ENCODE data around the gene SLC25A25. TPM values are rescaled to one million over a fixed set of nuclear protein-coding genes. Genes with fewer than 3 reads are reported as not detected.

The SLC25A25 gene
- total and polyA plus RNA-seq, 2 of the 8 experiments (the other 6 are each of a cell fraction or from before 2014, with no cell fraction given): 6.5 to 18.5 TPM

DNA sequence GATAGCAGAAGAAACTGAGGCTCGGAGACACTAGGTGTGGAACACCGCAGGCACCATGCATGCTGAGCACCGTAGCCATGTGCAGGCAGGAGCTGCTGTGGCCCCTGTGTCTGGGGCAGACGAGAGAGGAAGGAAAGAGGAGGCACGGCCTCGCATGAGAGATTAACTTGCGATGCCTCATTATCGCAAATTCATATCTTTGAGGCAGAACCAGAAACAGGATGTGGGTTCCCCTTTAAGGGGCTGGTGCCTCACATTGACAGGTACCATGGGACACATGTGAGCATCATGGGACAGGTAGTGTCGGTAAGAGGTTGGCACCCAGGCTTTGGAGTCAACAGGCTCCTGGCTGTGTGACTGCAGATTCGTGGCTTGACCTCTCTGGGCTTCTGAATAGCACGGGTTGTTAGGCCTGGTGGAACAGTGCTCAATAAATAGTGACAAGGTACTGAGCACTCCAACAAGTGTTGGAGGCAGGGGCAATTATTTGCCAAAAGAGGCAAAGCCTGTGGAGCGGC, 41.7 kb upstream of the SLC25A25 start:
- ChIA-PET POLR2A (ENCODE audit: partially characterized antibody) (interaction anchor here (0.5 to 1.6 kb wide), 5 partner anchors 11 to 214 kb away, joined by 3 read pairs; no protein-coding TSS in a partner anchor), CTCF (ENCODE audit: partially characterized antibody) (interaction anchor here (0.7 to 38.5 kb wide), 10 partner anchors 9 to 161 kb away, joined by 3 to 825 read pairs (median 3); partner anchors contain the start of gene DPM2)
- FAIRE-seq (no peak), DNase-seq (ENCODE audit: low read depth in 1 of 2, low spot score in 2 of 2) (no peak)
- Histone ChIP-seq H4K5ac (ENCODE audit: insufficient read length, low read depth, low read length) (no peak overlapping the region), H2BK120ac (replicated peaks; ENCODE audit: low read depth, low read length) (no peak overlapping the region), H2BK12ac (ENCODE audit: low read depth, low read length) (peak overlapping the region; percentile 90; the same call in 1 of the 2 replicates), H2BK5ac (ENCODE audit: low read depth, low read length) (peak overlapping the region; percentile 60; the same call in 1 of the 2 replicates), H3K9me3 (ENCODE audit: insufficient read depth in 2 of 2, low read depth in 1 of 2, low read length in 1 of 2) (no peaks in the 10 kb centered on the region), H2AFZ (ENCODE audit: low read length) (no peak overlapping the region), H2AK5ac (ENCODE audit: low read depth, low read length) (0 out of 2 replicates have a peak overlapping the region, but pooled peaks have one; percentile 16), H2BK20ac (ENCODE audit: low read length) (no peak overlapping the region; the same call in 1 of the 2 replicates), H2BK15ac (ENCODE audit: low read length) (no peak overlapping the region), H3K9ac (replicated peaks in 1 of 4; ENCODE audit: extremely low read depth in 1 of 4, low read depth in 3 of 4, low read length in 3 of 4) (no peak overlapping the region), H3K79me1 (ENCODE audit: low read depth, low read length) (no peaks in the 10 kb centered on the region), H4K91ac (replicated peaks; ENCODE audit: insufficient read length, low read length) (no peak overlapping the region), H3K4ac (replicated peaks; ENCODE audit: insufficient read length, low read depth, low read length) (no peak overlapping the region), H4K8ac (ENCODE audit: extremely low read depth, insufficient read depth, low read length) (no peak overlapping the region), H3K36me3 (ENCODE audit: control insufficient read depth in 2 of 4, insufficient read depth in 4 of 4, low read length in 3 of 4) (no peaks in the 10 kb centered on the region), H3K27ac (ENCODE audit: low read depth, low read length) (no peak overlapping the region), H4K20me1 (replicated peaks in 1 of 2; ENCODE audit: control insufficient read depth in 1 of 2, insufficient read depth in 2 of 2, low read length in 2 of 2) (no peaks in the 10 kb centered on the region), H3K4me2 (ENCODE audit: insufficient read depth in 1 of 2, low read depth in 2 of 2, low read length in 2 of 2) (no peak overlapping the region), H3K23me2 (ENCODE audit: low read depth, low read length) (no peaks in the 10 kb centered on the region), H3K27me3 (replicated peaks in 1 of 4; ENCODE audit: control insufficient read depth in 3 of 4, extremely low read depth in 1 of 4, insufficient read depth in 3 of 4, low read length in 3 of 4) (no peaks in the 10 kb centered on the region), H3K4me3 (ENCODE audit: extremely low read depth in 1 of 4, insufficient read depth in 2 of 4, low read depth in 3 of 4, low read length in 4 of 4) (no peak overlapping the region), H3K79me2 (ENCODE audit: control insufficient read depth in 1 of 2, insufficient read depth in 2 of 2, low read length in 2 of 2) (no peaks in the 10 kb centered on the region), H3K4me1 (replicated peaks in 1 of 4; ENCODE audit: control insufficient read depth in 3 of 4, insufficient read depth in 4 of 4, low read length in 3 of 4) (no peaks in the 10 kb centered on the region), H3K56ac (replicated peaks; ENCODE audit: insufficient read length, low read depth, low read length) (no peak overlapping the region), H3K14ac (ENCODE audit: insufficient read length) (no peak overlapping the region), H3K23ac (ENCODE audit: insufficient read length) (no peak overlapping the region), H3K18ac (ENCODE audit: extremely low read depth, low read length) (no peak overlapping the region)
- WGBS, 2 experiments (ENCODE audit: extremely low coverage in 1 of 2, insufficient coverage in 1 of 2, insufficient read length in 1 of 2, insufficient replicate concordance in 2 of 2, low coverage in 1 of 2, low lambda C conversion rate in 2 of 2, missing lambda C conversion rate in 1 of 2): 88% methylated on average over 12 of the region's 12 CpGs; no CpG with 5 or more reads in 1 of the 2 experiments
- TF ChIP-seq SP1 (IDR thresholded peaks at IDR 0.05; ENCODE audit: low read depth, low read length) (no peak), KDM1A (IDR thresholded peaks at IDR 0.05; ENCODE audit: borderline replicate concordance, low read length) (peak; percentile 80), POLR2A (IDR thresholded peaks at IDR 0.05; ENCODE audit: control extremely low read depth in 1 of 2, low read depth in 2 of 2, low read length in 2 of 2) (no peak), BRCA1 (IDR thresholded peaks at IDR 0.05; ENCODE audit: low read depth, low read length) (no peak)
